Neural cell (in vitro differentiated cells): ENCODE measurements around the gene CTDSP2.

Experiments
- CTCF ChIP-seq: fragments of 450-650 bp; IDR thresholded peaks from 2 replicates; pipeline ENCODE4 v1.5.1; 2014; ENCODE audit warnings: antibody characterized with exemption, mild to moderate bottlenecking, moderate library complexity; ENCODE audit not compliant: poor library complexity, severe bottlenecking
- REST ChIP-seq: IDR thresholded peaks from 2 replicates; pipeline ENCODE4 v1.6.1; 2012; ENCODE audit warnings: borderline replicate concordance

- TF ChIP-seq CTCF (no peak), REST (no peak)
Observed at GRCh38 chr12:57771236-57771872, 75.2 kb downstream of the CTDSP2 start.
